Embryonic facial prominence (tissue), 1 donor: ENCODE data around the gene STXBP2.
"Not testable (repeated sequence)": the region's sequence is repeated elsewhere in the genome, so short reads cannot be mapped to it uniquely, and the experiment has no call there.

Experiments
- DNase-seq: peaks from one replicate; pipeline ENCODE4 v3.0.0-alpha.2; 2016; ENCODE audit errors: extremely low spot score

Gene STXBP2

GRCh38 chr19:7632340-7633203 lies 4.3 kb upstream of the STXBP2 start:
- DNase-seq = no peak

DNA sequence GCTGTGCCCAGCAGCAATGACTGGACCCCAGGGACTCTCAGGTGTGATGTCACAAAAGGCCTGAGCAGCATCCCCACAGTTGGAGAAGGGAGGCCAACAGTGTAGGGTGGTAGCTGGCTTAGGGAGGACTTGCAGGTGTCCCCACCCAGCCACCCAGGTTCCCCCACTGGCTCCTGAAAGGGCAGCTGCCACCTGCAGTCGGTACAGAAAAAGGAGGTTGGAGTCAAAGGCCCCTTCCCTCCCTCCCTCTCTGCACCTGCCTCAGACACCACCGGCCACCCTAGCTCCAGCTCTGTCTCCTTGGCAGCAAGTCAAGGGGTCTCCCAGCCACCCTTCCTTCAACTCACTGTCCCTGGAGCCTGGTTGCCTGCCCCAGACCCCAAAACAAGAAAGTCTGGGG lies 3.2 kb upstream of the STXBP2 start, which contains the start of gene PCP2:
Gene PCP2 (minus strand): TSS at position 22 of the 400 bp plus-strand sequence. CDS start 262 bp downstream, outside the sequence.
- no peak for DNase-seq

- DNase-seq = no peak
Measured at GRCh38 chr19:7635670-7636069, 1.2 kb upstream of the STXBP2 start.

GRCh38 chr19:7636317-7636690 lies 606 bp upstream of the STXBP2 start:
- no peak for DNase-seq

DNA sequence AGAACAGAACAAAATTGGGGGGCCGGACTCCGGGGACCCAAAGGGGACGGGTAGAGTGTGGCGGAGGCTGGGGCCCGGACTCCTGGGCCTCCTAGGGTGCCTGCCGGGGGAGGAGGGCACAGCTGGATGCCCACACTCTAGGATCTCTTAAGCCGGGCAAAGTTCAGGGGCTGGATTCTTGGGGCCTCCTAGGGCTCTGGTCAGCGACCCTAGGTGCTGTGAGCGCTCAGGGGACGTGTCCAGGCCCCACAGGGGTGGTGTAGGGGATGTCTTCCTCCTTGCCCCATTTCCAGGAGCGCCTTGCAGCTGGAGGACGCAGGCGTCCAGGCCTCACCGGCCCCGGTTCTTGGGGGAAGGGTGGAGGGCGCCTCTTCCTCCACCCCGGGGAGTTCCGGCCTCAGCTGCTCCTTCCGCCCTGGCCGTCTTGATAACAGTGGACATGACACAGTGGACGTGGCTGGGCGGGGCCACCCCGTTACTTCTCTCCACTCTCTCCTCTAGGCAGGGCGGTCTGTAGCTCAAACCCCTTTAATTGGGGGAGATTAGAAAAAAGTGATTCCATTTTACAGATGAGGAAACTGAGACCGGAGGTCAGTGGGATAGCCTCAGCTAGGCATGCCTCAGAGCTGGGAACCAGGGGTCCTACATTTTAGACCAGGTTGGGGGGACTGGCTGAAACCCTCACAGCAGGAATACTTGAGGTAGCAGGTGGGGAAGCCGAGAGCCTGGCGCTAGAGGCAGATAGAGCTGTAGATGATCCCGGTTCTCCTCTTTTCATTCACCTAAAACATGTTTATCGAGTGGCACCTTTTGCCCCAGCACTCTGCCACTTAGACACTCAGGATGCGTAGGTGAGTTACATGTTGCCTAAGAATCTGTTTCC lies 705 bp downstream of the STXBP2 start:
- no peak for DNase-seq

DNA sequence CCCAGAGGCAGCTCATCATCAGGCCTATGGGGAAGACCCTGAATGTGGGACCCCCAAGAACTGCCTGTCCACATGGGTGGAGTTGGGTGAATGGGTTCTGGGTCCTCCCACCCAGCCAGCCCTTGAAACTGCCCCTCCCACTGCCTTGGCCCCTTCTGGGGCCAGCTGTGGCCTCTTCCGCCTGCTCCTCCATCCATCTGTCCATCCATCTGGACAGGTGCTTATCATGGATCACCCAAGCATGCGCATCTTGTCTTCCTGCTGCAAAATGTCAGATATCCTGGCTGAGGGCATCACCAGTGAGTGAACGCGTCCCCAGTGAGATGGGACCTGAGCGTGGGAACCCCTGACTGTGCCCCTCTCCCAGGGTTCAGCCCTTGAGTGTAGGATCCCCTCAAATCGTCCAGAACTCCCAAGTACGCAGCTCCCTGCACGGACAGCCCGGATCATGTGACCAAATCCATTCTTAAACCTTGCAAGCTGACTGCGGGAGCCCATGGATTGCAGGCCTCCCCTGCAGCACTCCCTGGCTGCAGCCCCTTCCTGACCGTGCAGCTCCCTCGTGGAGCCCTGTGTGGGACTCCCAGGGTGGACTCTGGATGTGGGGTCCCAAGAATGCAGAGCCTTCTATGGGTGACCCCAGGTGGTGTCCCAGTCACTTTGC lies 2.0 kb downstream of the STXBP2 start:
- no peak for DNase-seq

- DNase-seq = no peak
Measured at GRCh38 chr19:7639863-7640348, 3.0 kb downstream of the STXBP2 start.

- DNase-seq = no peak
Measured at GRCh38 chr19:7640803-7641202, 3.9 kb downstream of the STXBP2 start.

GRCh38 chr19:7641290-7642276 lies 4.7 kb downstream of the STXBP2 start:
- no peak for DNase-seq

GRCh38 chr19:7642295-7643030 lies 5.6 kb downstream of the STXBP2 start:
- DNase-seq = no peak

- no peak for DNase-seq
Measured at GRCh38 chr19:7643031-7643415, 6.1 kb downstream of the STXBP2 start.

DNA sequence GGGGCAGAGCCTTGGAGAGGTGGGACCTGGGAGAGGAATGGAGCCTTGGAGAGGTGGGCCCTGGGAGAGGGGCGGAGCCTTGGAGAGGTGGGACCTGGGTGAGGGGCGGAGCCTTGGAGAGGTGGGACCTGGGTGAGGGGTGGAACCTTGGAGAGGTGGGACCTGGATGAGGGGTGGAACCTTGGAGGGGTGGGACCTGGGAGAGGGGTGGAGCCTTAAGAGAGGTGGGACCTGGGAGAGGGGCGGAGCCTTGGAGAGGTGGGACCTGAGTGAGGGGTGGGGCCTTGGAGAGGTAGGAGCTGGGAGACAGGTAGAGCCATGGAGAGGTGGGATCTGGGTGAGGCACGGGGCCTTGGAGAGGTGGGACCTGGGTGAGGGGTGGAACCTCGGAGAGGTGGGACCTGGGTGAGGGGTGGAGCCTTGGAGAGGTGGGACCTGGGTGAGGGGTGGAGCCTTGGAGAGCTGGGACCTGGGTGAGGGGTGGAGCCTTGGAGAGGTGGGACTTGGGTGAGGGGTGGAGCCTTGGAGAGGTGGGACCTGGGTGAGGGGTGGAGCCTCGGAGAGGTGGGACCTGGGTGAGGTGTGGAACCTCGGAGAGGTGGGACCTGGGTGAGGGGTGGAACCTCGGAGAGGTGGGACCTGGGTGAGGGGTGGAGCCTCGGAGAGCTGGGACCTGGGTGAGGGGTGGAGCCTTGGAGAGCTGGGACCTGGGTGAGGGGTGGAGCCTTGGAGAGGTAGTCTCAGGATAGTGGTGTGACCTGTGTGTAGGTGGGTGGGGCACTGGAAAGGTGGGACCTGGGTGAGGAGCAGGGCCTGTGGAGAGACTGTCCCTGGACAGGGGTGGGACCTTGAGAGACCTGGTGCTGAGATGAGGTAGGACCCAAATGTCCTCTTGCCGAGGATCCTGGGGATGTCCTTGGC lies 7.0 kb downstream of the STXBP2 start:
- not testable (repeated sequence) for DNase-seq

DNA sequence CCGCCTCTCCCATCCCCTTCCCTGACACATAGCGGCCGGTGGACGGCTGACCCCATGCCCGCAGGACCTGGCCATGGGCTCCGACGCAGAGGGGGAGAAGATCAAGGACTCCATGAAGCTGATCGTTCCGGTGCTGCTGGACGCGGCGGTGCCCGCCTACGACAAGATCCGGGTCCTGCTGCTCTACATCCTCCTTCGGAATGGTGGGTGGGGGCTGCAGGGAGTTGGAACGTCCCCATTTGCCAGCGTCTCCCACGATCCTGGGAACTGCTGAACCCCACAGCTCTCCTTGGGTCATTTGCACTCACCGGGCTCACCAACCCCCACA lies 7.6 kb downstream of the STXBP2 start:
- DNase-seq = no peak

GRCh38 chr19:7645163-7645562 lies 8.3 kb downstream of the STXBP2 start:
- no peak for DNase-seq

GRCh38 chr19:7645656-7646425 lies 8.9 kb downstream of the STXBP2 start:
- DNase-seq = no peak

GRCh38 chr19:7646426-7646700 lies 9.5 kb downstream of the STXBP2 start:
- DNase-seq = no peak

GRCh38 chr19:7647156-7647555 lies 10.2 kb downstream of the STXBP2 start:
- no peak for DNase-seq

DNA sequence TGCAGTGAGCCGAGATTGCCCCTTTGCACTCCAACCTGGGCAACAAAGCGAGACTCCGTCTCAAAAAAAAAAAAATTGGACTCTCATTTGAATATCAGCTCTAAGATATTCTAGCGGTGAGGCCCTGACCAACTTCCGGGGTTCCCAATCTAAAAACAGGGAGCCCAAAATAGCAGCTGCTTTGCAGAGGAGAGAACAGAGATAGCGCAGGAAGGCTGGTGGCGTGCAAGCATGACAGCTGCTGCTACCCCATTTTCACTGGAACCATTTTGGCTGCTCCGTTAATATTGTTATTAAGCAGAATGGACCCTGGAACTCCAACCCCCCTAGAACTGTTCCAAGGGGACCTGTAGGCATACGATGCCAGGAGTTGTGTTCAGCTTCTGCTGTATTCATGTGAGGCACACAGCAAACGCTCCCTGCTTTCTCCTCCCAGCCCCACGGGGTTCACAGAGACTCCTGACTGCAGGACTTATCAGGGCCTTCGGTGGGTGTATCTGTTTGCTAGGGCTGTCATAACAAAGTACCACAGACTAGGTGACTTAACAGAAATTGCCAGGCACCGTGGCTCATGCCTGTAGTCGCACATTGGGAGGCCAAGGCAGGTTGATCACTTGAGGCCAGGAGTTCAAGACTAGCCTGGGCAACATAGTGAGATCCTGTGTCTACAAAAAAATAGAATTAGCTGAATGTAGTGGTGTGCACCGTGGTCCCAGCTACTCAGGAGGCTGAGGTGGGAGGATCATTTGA lies 11.5 kb downstream of the STXBP2 start:
- no peak for DNase-seq
